GM19328 (cell line): ENCODE data around the gene DCLRE1B.
"Not testable (repeated sequence)": the region's sequence is repeated elsewhere in the genome, so short reads cannot be mapped to it uniquely, and the experiment has no call there.

Experiments
- ATAC-seq: cut with Tn5 transposase; IDR thresholded peaks from one replicate; pipeline ENCODE4 v1.9.1; 2021; ENCODE audit warnings: mild to moderate bottlenecking, moderate library complexity; ENCODE audit not compliant: unreplicated experiment

The DCLRE1B gene

GRCh38 chr1:113946112-113946511 is 41.0 kb downstream of the DCLRE1B start:
- no peak for ATAC-seq

- ATAC-seq: no peak
Observed at GRCh38 chr1:113946678-113947387, 41.7 kb downstream of the DCLRE1B start.

GRCh38 chr1:113947388-113948107 is 42.4 kb downstream of the DCLRE1B start:
- no peak for ATAC-seq

- ATAC-seq: not testable (repeated sequence)
Observed at GRCh38 chr1:113948151-113948550, 43.0 kb downstream of the DCLRE1B start.

- ATAC-seq: no peak
Observed at GRCh38 chr1:113949007-113949406, 43.9 kb downstream of the DCLRE1B start.

GRCh38 chr1:113950908-113951307 is 45.8 kb downstream of the DCLRE1B start:
- no peak for ATAC-seq

- no peak for ATAC-seq
Observed at GRCh38 chr1:113951719-113952118, 46.6 kb downstream of the DCLRE1B start.

GRCh38 chr1:113957984-113958383 is 52.9 kb downstream of the DCLRE1B start:
- ATAC-seq: no peak

- ATAC-seq: no peak
Observed at GRCh38 chr1:113958691-113959090, 53.6 kb downstream of the DCLRE1B start.

- ATAC-seq: no peak
Observed at GRCh38 chr1:113963281-113963906, 58.3 kb downstream of the DCLRE1B start.
